Measurements from ENCODE around the gene DAB2.

DNA sequence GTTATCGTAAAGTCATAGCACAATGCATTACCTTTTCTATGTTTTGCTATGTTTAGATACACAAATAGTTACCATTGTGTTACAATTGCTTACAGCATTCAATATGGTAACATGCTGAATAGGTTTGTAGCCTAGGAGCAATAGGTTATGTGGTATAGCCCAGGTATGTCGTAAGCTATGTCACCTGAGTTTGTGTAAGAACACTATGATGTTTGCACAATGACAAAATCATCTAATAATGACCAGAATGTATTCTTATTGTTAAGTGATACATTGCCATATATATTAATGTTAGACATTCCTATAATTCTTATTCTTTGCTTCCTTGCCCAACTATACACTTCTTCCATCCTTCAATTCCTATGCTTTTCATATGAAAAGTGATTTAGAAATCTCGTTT lies 18.2 kb upstream of the DAB2 start:
- TF ChIP-seq TAF1 (IDR thresholded peaks at IDR 0.05; ENCODE audit: low read depth, low read length) (no peak), POLR2A (IDR thresholded peaks at IDR 0.05; ENCODE audit: low read depth, low read length) (no peak), POLR2AphosphoS5 (IDR thresholded peaks at IDR 0.05; ENCODE audit: low read depth, low read length) (no peak)

Data from GM12891 (cell line).